H9 (cell line): ENCODE results near the gene JADE2. TPM values are rescaled to one million over a fixed set of nuclear protein-coding genes. Genes with fewer than 3 reads are reported as not detected.

Experiments used
- DNase-seq: peaks from one replicate; pipeline ENCODE4 v3.0.0-alpha.2; 2017
- H2AFZ ChIP-seq: one replicate; pipeline ENCODE4 v1.6.1; 2013; ENCODE audit warnings: mild to moderate bottlenecking, low read length, control low read depth, moderate library complexity
- H2AK5ac ChIP-seq: 2 replicates; pipeline ENCODE4 v1.6.1; 2013; ENCODE audit warnings: low read length, control low read depth, mixed read lengths; ENCODE audit not compliant: insufficient read length
- H2BK120ac ChIP-seq: one replicate; pipeline ENCODE4 v1.6.1; 2013; ENCODE audit warnings: low read depth, mild to moderate bottlenecking, low read length, control low read depth, inconsistent platforms; ENCODE audit not compliant: poor library complexity, severe bottlenecking
- H2BK12ac ChIP-seq: 2 replicates; pipeline ENCODE4 v1.6.1; 2013; ENCODE audit warnings: low read length, control low read depth, mixed read lengths, low read depth; ENCODE audit not compliant: insufficient read length
- H2BK15ac ChIP-seq: 2 replicates; pipeline ENCODE4 v1.6.1; 2013; ENCODE audit warnings: low read depth, low read length, control low read depth
- H2BK20ac ChIP-seq: one replicate; pipeline ENCODE4 v1.6.1; 2013; ENCODE audit warnings: low read depth, mild to moderate bottlenecking, low read length, control low read depth, inconsistent platforms; ENCODE audit not compliant: poor library complexity, severe bottlenecking
- H2BK5ac ChIP-seq: 2 replicates; pipeline ENCODE4 v1.6.1; 2013; ENCODE audit warnings: low read length, control low read depth, mixed read lengths; ENCODE audit not compliant: insufficient read length
- H3K14ac ChIP-seq: 2 replicates; pipeline ENCODE4 v1.6.1; 2013; ENCODE audit warnings: low read length, control low read depth; ENCODE audit not compliant: insufficient read depth
- H3K18ac ChIP-seq: 2 replicates; pipeline ENCODE4 v1.6.1; 2013; ENCODE audit warnings: low read depth, mild to moderate bottlenecking, mixed read lengths, low read length, control low read depth; ENCODE audit not compliant: insufficient read length
- H3K23ac ChIP-seq: 2 replicates; pipeline ENCODE4 v1.6.1; 2013; ENCODE audit warnings: low read length, control low read depth, mixed read lengths, low read depth; ENCODE audit not compliant: insufficient read length
- H3K23me2 ChIP-seq: 2 replicates; pipeline ENCODE4 v1.6.1; 2013; ENCODE audit warnings: low read depth, mild to moderate bottlenecking, mixed read lengths, low read length, control low read depth; ENCODE audit not compliant: insufficient read length, poor library complexity, severe bottlenecking
- H3K27ac ChIP-seq: 2 replicates; pipeline ENCODE4 v1.5.1; 2013; ENCODE audit warnings: low read length, control low read depth, mixed read lengths, low read depth; ENCODE audit not compliant: insufficient read length
- H3K27me3 ChIP-seq: 2 replicates; pipeline ENCODE4 v1.6.1; 2013; ENCODE audit warnings: low read length, control low read depth, inconsistent platforms; ENCODE audit not compliant: insufficient read depth
- H3K4ac ChIP-seq: 2 replicates; pipeline ENCODE4 v1.6.1; 2013; ENCODE audit warnings: low read depth, mild to moderate bottlenecking, control low read depth, inconsistent platforms, low read length, moderate library complexity
- H3K4me1 ChIP-seq: 2 replicates; pipeline ENCODE4 v1.6.1; 2013; ENCODE audit warnings: low read length, control low read depth, inconsistent platforms; ENCODE audit not compliant: insufficient read depth
- H3K4me2 ChIP-seq: 2 replicates; pipeline ENCODE4 v1.6.1; 2013; ENCODE audit warnings: low read length, control low read depth, mixed read lengths; ENCODE audit not compliant: insufficient read length, insufficient read depth
- H3K56ac ChIP-seq: 2 replicates; pipeline ENCODE4 v1.6.1; 2013; ENCODE audit warnings: low read depth, mild to moderate bottlenecking, mixed read lengths, low read length, control low read depth; ENCODE audit not compliant: insufficient read length
- H3K79me1 ChIP-seq: 2 replicates; pipeline ENCODE4 v1.6.1; 2013; ENCODE audit warnings: low read depth, mild to moderate bottlenecking, moderate library complexity, low read length, control low read depth, inconsistent platforms; ENCODE audit not compliant: insufficient read depth, poor library complexity, severe bottlenecking
- H3K79me2 ChIP-seq: 2 replicates; pipeline ENCODE4 v1.6.1; 2013; ENCODE audit warnings: low read length, control low read depth, inconsistent platforms; ENCODE audit not compliant: insufficient read depth
- H3K9ac ChIP-seq: 2 replicates; pipeline ENCODE4 v1.6.1; 2013; ENCODE audit warnings: low read length, control low read depth, mixed read lengths; ENCODE audit not compliant: insufficient read length; ENCODE audit errors: extremely low read depth
- H3K9me3 ChIP-seq: one replicate; pipeline ENCODE4 v1.6.1; 2013; ENCODE audit warnings: low read depth, low read length, inconsistent platforms; ENCODE audit not compliant: control insufficient read depth
- H3T11ph ChIP-seq: one replicate; pipeline ENCODE4 v1.6.1; 2013; ENCODE audit warnings: mild to moderate bottlenecking, low read length, control low read depth, inconsistent platforms
- H4K20me1 ChIP-seq: one replicate; pipeline ENCODE4 v1.6.1; 2013; ENCODE audit not compliant: control insufficient read depth, insufficient read length, insufficient read depth
- H4K5ac ChIP-seq: 2 replicates; pipeline ENCODE4 v1.6.1; 2013; ENCODE audit warnings: low read depth, mild to moderate bottlenecking, mixed read lengths, low read length, control low read depth; ENCODE audit not compliant: insufficient read length
- H4K8ac ChIP-seq: replicated peaks from 2 replicates; pipeline ENCODE4 v1.6.1; 2013; ENCODE audit warnings: low read length, control low read depth, mixed read lengths, low read depth; ENCODE audit not compliant: insufficient read length
- H4K91ac ChIP-seq: 2 replicates; pipeline ENCODE4 v1.6.1; 2013; ENCODE audit warnings: low read depth, mild to moderate bottlenecking, moderate library complexity, mixed read lengths, low read length, control low read depth; ENCODE audit not compliant: insufficient read length
- H3K27ac Mint-ChIP-seq, 3 experiments: 2 replicates in 2 of 3; 3 replicates in 1 of 3; pipeline ENCODE4 v1.8.0; 2020 to 2021; ENCODE audit warnings: mixed read lengths in 3 of 3, mild to moderate bottlenecking in 1 of 3, moderate library complexity in 1 of 3
- H3K27me3 Mint-ChIP-seq: 2 replicates; pipeline ENCODE4 v1.8.0; 2021; ENCODE audit warnings: low read depth, mild to moderate bottlenecking, moderate library complexity, mixed read lengths
- H3K36me3 Mint-ChIP-seq, 3 experiments: 2 replicates in 2 of 3; 3 replicates in 1 of 3; pipeline ENCODE4 v1.8.0; 2020 to 2021; ENCODE audit warnings: low read depth in 3 of 3, mixed read lengths in 3 of 3; ENCODE audit not compliant: insufficient read depth in 1 of 3
- H3K4me1 Mint-ChIP-seq, 2 experiments: 2 replicates each; pipeline ENCODE4 v1.8.0; 2020; ENCODE audit warnings: mixed read lengths in 2 of 2
- H3K4me3 Mint-ChIP-seq, 2 experiments: 2 replicates in 1 of 2; 3 replicates in 1 of 2; pipeline ENCODE4 v1.8.0; 2020 to 2021; ENCODE audit warnings: mild to moderate bottlenecking in 2 of 2, mixed read lengths in 2 of 2, moderate library complexity in 1 of 2
- H3K9me3 Mint-ChIP-seq, 2 experiments: 2 replicates in 1 of 2; 3 replicates in 1 of 2; pipeline ENCODE4 v1.8.0; 2020; ENCODE audit warnings: mild to moderate bottlenecking in 2 of 2, mixed read lengths in 2 of 2, moderate library complexity in 1 of 2
- WGBS: extraction: QIAGEN DNeasy Blood & Tissue Kit; methylation state at CpG from one replicate; pipeline ENCODE4 v1.1.7; 2013; ENCODE audit warnings: missing lambda C conversion rate, low lambda C conversion rate, mixed read lengths; ENCODE audit not compliant: insufficient read length; ENCODE audit errors: extremely low coverage; 5-methylcytosine and 5-hydroxymethylcytosine counted together
- total RNA-seq: library from RNA; stranded (reverse); gene quantifications from 2 replicates; pipeline ENCODE4 v1.2.1, GENCODE V29; 2021
- TF ChIP-seq, protein P1 (sequence below): fragments of 200-600 bp; sonication (generic); conservative IDR thresholded peaks from 3 replicates; pipeline ENCODE4 v1.8.0; 2021; ENCODE audit warnings: antibody characterized with exemption, mild to moderate bottlenecking

JADE2 gene
- total RNA-seq, 1 experiment from 2014 or later: 99.7 TPM

DNA sequence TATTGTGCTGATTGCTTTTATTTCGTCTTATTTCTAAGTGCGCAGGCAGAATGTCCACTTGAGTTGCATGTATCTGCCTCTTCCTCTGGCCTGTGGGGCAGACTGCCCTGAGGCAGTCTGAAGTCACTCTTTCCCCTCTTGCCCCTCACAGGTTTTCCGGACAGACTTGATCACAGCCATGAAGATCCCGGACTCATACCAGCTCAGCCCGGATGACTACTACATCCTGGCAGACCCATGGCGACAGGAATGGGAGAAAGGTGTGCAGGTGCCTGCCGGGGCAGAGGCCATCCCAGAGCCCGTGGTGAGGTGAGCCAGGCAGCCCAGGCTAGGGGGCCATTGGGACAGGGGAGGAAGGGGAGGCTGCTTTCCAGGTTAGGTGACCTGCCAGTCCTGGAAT is 26.4 kb downstream of the JADE2 start:
- Mint-ChIP-seq H3K4me1 (peaks cover 34 to 38% of the 10 kb centered on the region in 2 experiments), H3K9me3 (no peaks in the 10 kb centered on the region), H3K36me3 (peaks cover 8 to 84% (median 53%) of the 10 kb centered on the region in 3 experiments), H3K27ac (peak overlapping the region in 1 of 3 experiments; percentile 66; a peak in 2 of 7 replicates), H3K27me3 (peaks cover 1% of the 10 kb centered on the region; the same call in 1 of the 2 replicates), H3K4me3 (no peak overlapping the region)
- Histone ChIP-seq H3K23me2 (no peaks in the 10 kb centered on the region), H4K5ac (no peak overlapping the region), H2BK12ac (no peak overlapping the region), H4K8ac (no peak overlapping the region), H3K9me3 (no peaks in the 10 kb centered on the region), H3K79me1 (no peaks in the 10 kb centered on the region), H3K9ac (no peak overlapping the region), H2BK15ac (no peak overlapping the region), H3K4me1 (no peaks in the 10 kb centered on the region; the same call in 1 of the 2 replicates), H3K56ac (no peak overlapping the region), H2BK5ac (no peak overlapping the region), H3K23ac (no peak overlapping the region), H4K91ac (no peak overlapping the region), H3T11ph (no peak overlapping the region), H3K79me2 (peaks cover 1% of the 10 kb centered on the region; the same call in 1 of the 2 replicates), H4K20me1 (no peaks in the 10 kb centered on the region), H3K18ac (no peak overlapping the region), H3K4me2 (no peak overlapping the region), H3K4ac (no peak overlapping the region), H3K27ac (no peak overlapping the region), H3K27me3 (no peaks in the 10 kb centered on the region), H2BK20ac (no peak overlapping the region), H2AFZ (no peak overlapping the region), H2BK120ac (no peak overlapping the region), H3K14ac (no peak overlapping the region), H2AK5ac (no peak overlapping the region)
- TF ChIP-seq, protein P1, sequence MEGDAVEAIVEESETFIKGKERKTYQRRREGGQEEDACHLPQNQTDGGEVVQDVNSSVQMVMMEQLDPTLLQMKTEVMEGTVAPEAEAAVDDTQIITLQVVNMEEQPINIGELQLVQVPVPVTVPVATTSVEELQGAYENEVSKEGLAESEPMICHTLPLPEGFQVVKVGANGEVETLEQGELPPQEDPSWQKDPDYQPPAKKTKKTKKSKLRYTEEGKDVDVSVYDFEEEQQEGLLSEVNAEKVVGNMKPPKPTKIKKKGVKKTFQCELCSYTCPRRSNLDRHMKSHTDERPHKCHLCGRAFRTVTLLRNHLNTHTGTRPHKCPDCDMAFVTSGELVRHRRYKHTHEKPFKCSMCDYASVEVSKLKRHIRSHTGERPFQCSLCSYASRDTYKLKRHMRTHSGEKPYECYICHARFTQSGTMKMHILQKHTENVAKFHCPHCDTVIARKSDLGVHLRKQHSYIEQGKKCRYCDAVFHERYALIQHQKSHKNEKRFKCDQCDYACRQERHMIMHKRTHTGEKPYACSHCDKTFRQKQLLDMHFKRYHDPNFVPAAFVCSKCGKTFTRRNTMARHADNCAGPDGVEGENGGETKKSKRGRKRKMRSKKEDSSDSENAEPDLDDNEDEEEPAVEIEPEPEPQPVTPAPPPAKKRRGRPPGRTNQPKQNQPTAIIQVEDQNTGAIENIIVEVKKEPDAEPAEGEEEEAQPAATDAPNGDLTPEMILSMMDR: no peak
- DNase-seq: no peak
- WGBS: no CpG with 5 or more reads among the region's 8 CpGs
